GM06990 (cell line): Measurements from ENCODE around the gene RTRAF.

Source experiments
- DNase-seq: peaks from one replicate; pipeline ENCODE4 v3.0.0-alpha.2; 2011; ENCODE audit not compliant: insufficient read length; ENCODE audit errors: extremely low read depth
- H3K27me3 ChIP-seq: replicated peaks from 2 replicates; pipeline ENCODE4 v1.6.0; 2011; ENCODE audit warnings: low read length; ENCODE audit not compliant: control insufficient read depth, insufficient read depth
- H3K36me3 ChIP-seq: 2 replicates; pipeline ENCODE4 v1.5.1; 2011; ENCODE audit warnings: low read length; ENCODE audit not compliant: control insufficient read depth, insufficient read depth
- H3K4me3 ChIP-seq: replicated peaks from 2 replicates; pipeline ENCODE4 v1.5.1; 2011; ENCODE audit warnings: low read depth, mild to moderate bottlenecking, control low read depth, low read length
- TF ChIP-seq, protein P1 (sequence below): IDR thresholded peaks from 2 replicates; pipeline ENCODE4 v1.5.1; 2011; ENCODE audit warnings: low read length, control low read depth, mild to moderate bottlenecking, inconsistent platforms; ENCODE audit not compliant: insufficient read depth, poor library complexity, severe bottlenecking

Gene RTRAF

DNA sequence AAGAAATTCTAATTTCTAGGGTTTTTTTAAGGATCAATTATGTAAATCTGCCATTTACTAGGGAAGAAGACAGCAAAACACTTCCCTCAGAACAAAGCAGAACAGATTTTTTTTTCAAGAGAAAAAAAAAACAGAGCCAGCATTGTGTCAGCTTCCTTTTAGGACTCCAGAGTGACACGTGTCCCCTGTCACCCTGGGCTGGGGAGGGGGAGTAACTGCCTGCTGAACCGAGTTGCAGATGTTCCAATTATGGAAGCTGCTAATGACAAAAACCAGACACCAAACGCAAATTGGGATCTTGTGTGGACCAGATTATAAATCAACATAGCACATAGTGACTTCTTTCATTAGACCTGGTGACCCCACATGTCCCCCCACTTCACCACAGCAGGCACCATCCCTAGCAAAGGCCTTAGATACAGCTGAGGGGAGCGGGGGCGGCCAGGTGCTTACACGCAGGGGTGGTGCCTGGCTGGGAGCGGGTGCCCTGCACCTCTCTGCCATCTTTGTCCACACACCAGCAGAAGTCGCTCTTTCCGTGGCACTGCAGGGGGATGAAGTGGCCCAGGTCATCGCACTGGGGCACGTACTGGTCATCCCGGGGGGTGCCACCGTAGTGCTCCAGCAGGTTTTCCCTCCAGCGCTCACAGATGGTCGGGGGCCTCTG is 25.4 kb downstream of the RTRAF start:
- Histone ChIP-seq H3K4me3 (no peak overlapping the region), H3K27me3 (no peaks in the 10 kb centered on the region; the same call in 1 of the 2 replicates), H3K36me3 (peaks cover 9% of the 10 kb centered on the region)
- TF ChIP-seq, protein P1, sequence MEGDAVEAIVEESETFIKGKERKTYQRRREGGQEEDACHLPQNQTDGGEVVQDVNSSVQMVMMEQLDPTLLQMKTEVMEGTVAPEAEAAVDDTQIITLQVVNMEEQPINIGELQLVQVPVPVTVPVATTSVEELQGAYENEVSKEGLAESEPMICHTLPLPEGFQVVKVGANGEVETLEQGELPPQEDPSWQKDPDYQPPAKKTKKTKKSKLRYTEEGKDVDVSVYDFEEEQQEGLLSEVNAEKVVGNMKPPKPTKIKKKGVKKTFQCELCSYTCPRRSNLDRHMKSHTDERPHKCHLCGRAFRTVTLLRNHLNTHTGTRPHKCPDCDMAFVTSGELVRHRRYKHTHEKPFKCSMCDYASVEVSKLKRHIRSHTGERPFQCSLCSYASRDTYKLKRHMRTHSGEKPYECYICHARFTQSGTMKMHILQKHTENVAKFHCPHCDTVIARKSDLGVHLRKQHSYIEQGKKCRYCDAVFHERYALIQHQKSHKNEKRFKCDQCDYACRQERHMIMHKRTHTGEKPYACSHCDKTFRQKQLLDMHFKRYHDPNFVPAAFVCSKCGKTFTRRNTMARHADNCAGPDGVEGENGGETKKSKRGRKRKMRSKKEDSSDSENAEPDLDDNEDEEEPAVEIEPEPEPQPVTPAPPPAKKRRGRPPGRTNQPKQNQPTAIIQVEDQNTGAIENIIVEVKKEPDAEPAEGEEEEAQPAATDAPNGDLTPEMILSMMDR = no peak
- DNase-seq = no peak

DNA sequence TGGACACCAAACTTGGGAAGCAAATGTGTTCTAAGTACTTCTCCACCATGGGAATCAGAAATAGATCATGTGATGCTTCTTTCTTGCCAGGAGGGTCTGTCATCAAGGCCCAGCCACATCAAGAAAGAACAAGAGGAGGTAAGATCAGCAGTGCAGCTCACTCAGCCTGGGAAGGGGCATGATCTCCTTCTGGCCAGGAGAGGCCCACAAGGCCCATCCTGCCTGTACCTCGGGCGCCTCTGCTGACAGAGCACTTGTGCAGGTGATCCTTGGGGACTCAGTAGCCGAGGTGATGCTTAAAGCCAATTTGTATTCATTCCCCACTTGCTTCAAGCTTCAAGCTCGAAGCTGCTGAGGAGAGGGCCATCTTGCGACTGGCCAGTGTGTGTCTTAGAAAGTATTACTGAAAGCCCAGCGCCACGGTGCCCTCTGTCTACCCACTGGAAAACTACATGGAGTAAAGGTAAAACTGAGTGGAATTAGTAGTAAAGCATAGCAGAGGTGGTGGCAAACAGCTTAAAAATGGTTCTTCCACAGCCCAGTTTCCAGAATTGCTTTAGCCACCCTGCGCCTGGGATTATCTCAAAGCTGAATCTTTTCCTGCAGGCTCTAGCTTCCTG is 26.2 kb downstream of the RTRAF start:
- TF ChIP-seq, protein P1 = no peak
- DNase-seq = no peak
- peaks cover 6% of the 10 kb centered on the region for H3K36me3 ChIP-seq
- H3K27me3 ChIP-seq = no peaks in the 10 kb centered on the region; the same call in 1 of the 2 replicates
- H3K4me3 ChIP-seq = no peak overlapping the region

DNA sequence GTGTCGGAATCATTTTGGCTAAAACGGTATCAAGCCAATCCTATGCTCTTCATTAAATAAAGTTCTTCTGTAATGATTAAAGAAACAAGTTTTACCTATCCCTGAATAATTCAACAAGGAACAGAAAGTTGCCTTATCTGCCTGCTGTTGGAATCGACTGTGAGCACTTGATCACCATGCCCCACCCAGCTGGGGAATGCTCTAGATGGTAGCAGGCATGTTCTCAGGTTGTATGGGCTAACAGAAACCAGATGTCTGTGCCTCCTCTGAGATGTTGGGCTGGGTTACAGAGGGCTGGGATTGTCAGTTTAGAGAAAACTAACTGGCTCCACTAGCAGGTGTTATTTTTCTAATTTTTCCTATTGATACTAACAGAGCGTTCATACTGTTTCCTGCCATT is 28.9 kb downstream of the RTRAF start:
- TF ChIP-seq, protein P1 = no peak
- Histone ChIP-seq H3K4me3 (no peak overlapping the region), H3K36me3 (no peaks in the 10 kb centered on the region), H3K27me3 (no peaks in the 10 kb centered on the region; the same call in 1 of the 2 replicates)
- no peak for DNase-seq

DNA sequence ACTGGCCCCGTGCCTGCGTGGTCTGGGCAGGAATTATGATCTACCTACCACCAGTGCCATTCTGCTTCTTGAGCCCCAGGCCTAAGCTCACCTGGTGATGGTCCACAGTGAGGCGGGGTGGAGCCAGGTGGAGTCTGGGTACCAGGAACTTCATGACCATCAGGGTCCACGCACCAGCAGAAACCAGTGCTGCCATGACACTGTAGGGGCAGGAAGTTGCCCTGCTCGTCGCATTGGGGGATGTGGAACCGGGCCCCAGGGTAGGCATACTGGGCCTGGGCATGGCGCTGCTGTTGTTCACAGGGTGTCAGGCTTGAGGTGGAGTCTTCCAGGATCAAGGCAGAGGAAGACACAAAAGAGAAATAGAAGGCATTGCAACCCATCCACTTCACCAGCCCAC is 29.6 kb downstream of the RTRAF start:
- H3K4me3 ChIP-seq = no peak overlapping the region
- no peaks in the 10 kb centered on the region for H3K36me3 ChIP-seq
- no peak for DNase-seq
- H3K27me3 ChIP-seq = no peaks in the 10 kb centered on the region; the same call in 1 of the 2 replicates
- TF ChIP-seq, protein P1 = no peak

DNA sequence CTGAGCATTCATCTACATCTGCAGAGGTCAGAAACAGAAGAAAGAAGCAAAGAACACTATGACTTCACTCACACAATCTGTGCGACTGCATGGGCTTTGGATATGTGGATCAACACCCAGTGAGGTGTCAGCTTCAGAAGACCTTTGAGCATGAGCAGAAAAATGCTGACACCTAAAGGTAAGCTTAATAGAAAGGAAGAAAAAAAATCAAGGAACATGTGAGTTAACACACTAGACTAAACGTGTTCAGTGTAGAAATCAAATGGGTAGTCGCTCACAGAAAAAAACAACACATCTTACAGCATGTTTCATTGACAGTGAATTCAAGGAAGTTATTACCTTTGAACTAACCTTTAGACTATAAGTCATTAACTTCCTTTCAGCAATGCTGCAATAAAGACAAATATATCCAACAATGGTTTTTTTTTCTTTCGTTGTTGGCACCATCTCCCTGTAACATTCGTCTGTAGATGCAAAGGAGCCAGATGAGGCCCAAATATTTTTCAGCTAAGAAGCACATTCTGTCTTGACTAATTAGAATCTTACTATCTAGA is 30.9 kb downstream of the RTRAF start:
- Histone ChIP-seq H3K27me3 (no peaks in the 10 kb centered on the region; the same call in 1 of the 2 replicates), H3K4me3 (no peak overlapping the region), H3K36me3 (no peaks in the 10 kb centered on the region)
- TF ChIP-seq, protein P1 = no peak
- DNase-seq = no peak
